GDM1 (cell line): ENCODE results near the gene ANKRD16.
"Not testable (repeated sequence)": the region's sequence is repeated elsewhere in the genome, so short reads cannot be mapped to it uniquely, and the experiment has no call there.

Experiments
- DNase-seq: peaks from one replicate; lab custom pipeline; 2025; lab: John Stamatoyannopoulos, UW

The ANKRD16 gene

GRCh38 chr10:5889624-5890451 lies at the start of gene ANKRD16, which contains the start of gene FBH1:
Gene ANKRD16, minus strand, starts transcription at chr10:5889893. Its CDS starts 539 bp downstream, at chr10:5889354.
Gene FBH1, plus strand, starts transcription at chr10:5890243. Its CDS starts 103 bp downstream, at chr10:5890346.
- DNase-seq, result peak; percentile 98

GRCh38 chr10:5938291-5938690 lies 48.6 kb upstream of the ANKRD16 start:
- DNase-seq, result no peak

GRCh38 chr10:5937016-5937415 lies 47.3 kb upstream of the ANKRD16 start:
- DNase-seq, result no peak

DNA sequence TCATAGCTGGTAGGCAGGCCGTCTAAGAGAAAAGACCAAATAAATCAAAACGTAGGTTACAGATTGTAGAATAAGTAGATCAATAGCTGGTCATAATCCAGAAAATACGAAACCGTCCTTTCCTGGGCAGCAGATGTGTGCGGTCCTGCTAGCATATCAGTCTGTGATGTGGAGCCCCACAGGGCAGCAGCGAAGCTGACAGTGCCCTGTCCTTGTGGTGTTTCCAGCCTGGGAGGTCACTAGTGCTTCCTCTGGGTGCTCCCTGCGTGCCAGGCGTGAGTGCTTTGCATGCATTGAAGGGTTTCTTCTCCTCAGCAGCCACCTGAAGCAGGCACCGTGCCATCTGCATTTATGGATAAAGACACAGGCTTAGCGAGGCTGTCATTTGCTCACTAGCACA lies 45.9 kb upstream of the ANKRD16 start:
- no peak for DNase-seq

GRCh38 chr10:5933909-5934546 lies 44.3 kb upstream of the ANKRD16 start:
- no peak for DNase-seq

GRCh38 chr10:5932345-5932744 lies 42.7 kb upstream of the ANKRD16 start:
- DNase-seq, result no peak

DNA sequence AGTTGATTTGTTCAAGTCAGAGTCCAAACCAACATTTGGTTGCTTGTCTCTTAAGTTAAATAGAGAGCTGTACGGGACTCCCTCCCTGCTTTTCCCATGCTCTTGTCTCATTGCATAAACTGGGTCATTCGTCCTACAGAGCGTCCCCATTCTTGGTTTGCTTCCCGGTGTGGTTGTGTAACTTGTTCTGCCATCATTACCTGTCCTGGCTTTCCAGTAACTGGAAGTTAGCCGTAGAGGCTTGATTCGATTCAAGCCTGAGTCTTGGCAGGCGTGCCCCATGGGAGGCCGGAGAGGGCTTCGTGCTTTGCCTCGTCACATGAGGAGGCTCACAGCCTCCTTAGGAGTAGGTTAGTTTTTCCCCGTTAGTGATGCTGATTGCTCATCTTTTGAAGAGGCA lies 40.6 kb upstream of the ANKRD16 start:
- DNase-seq, result no peak

GRCh38 chr10:5929442-5929841 lies 39.7 kb upstream of the ANKRD16 start:
- no peak for DNase-seq

- DNase-seq, result no peak
Observed at GRCh38 chr10:5927306-5927705, 37.6 kb upstream of the ANKRD16 start.

DNA sequence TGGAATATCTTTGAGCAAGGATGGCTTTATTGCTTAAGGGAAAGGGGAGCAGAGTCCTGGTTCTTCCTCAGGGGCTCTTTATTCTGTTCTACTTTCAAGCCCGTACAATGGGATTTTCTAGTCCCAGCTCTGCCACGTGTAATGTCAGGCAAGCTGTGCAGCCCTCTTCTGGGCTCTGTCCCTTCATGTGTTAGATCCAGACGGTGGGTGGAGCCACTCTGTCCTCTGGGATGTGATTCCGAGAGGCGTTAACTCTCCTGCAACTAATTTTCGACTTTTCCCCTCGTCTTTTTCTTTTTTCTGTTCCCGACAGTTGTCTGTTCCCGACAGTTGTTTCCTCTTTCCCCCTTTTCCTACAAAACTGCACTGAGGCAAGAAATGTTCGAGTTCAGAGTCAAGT lies 35.2 kb upstream of the ANKRD16 start:
- DNase-seq, result no peak

- no peak for DNase-seq
Observed at GRCh38 chr10:5921746-5922145, 32.1 kb upstream of the ANKRD16 start.

- DNase-seq, result no peak
Observed at GRCh38 chr10:5919568-5919967, 29.9 kb upstream of the ANKRD16 start.

DNA sequence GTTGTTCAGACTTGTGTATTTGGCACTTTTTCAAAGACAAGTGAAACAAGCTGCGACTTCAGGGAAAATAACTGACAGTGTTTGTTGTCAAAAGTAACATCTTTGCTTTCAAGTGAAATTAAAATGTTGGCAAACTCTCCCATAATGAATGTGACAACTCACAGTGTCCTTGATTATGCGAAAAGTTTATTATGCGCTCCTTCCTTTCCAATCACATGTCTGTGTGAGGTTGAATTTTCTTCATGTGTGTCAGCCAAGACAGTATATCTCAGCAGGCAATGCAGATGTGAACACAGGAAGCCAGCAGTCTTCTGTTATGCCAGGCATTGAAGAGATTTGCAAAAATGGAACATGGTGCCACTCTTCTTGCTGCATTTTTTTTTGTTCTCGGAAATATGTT lies 29.1 kb upstream of the ANKRD16 start:
- DNase-seq, result no peak

- DNase-seq, result no peak
Observed at GRCh38 chr10:5917305-5917704, 27.6 kb upstream of the ANKRD16 start.

GRCh38 chr10:5915451-5915850 lies 25.8 kb upstream of the ANKRD16 start:
- DNase-seq, result no peak

GRCh38 chr10:5913736-5914135 lies 24.0 kb upstream of the ANKRD16 start:
- DNase-seq, result no peak

DNA sequence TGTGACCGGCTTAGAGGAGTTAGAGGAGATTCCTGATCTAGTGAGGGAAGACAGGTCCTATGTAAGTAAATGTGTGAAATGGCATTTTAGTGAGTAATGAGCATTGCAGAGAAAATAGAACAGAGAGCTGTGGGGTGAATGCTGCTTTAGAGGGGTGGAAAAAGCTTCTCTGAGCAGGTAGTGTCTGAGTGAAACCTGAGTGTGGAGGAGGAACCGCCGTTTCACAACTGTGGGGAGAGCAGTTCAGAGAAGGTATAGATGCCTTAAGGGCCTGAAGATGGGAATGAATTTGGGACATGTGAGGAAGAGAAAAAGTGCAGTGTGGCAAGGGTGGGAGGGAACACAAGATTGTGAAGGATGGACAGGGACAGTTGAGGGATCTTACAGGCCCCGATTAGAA lies 22.0 kb upstream of the ANKRD16 start:
- no peak for DNase-seq

- DNase-seq, result no peak
Observed at GRCh38 chr10:5910323-5911100, 20.8 kb upstream of the ANKRD16 start.

- not testable (repeated sequence) for DNase-seq
Observed at GRCh38 chr10:5908676-5909075, 19.0 kb upstream of the ANKRD16 start.

DNA sequence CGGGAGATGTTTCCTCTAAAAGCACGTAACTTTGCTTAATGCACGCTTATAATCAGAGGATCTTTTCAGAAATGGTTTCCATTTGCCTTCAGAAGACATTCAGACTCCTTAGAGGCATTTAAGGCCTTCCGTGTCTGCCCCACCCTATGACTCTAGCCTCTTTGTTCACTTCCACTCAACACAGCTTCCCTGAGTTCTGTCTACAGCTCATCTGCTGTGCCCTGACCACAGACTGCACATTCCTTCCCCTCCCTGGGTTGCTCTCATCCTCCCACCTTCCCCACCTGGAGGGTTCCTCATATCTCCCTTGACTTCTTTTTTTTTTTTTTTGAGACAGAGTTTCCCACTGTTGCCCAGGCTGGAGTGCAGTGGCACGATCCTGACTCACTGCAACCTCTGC lies 17.0 kb upstream of the ANKRD16 start:
- DNase-seq, result no peak

DNA sequence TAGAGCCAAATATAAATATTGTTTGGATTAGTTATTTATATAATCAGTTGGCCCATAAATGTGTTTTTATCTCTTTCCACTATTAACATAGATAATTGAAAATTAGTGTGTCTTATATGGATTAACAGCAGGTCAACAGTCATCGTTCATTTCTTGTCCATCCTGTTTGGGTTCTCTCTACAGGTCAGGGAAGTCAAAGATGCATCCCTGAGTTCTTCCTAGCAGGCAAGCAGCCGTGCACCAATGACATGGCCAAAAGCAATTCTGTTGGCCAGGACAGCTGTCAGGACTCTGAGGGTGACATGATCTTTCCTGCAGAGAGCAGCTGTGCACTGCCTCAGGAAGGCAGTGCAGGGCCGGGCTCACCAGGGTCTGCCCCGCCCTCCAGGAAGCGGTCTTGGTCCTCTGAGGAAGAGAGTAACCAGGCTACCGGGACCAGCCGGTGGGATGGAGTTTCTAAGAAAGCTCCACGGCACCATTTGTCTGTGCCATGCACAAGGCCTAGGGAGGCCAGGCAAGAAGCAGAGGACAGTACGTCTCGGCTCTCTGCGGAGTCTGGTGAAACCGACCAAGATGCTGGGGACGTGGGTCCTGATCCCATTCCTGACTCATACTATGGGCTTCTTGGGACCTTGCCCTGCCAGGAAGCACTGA lies 16.3 kb upstream of the ANKRD16 start:
- DNase-seq, result no peak

DNA sequence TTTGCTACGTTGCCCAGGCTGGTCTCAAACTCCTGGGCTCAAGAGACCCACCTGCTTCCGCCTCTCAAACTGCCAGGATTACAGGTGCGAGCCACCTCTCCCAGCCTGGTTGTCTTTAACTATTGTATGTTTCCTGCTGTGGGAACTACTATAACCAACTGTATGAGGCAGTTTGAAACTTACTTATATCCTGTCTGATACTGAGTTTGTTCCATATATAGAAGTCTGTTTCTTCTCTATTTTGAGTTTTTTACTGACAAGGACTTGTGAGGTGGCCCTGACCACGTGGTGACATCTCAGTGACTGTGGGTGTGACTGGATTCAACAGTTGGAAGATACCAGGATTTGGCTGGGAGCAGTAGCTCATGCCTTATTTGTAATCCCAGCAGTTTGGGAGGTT lies 14.5 kb upstream of the ANKRD16 start:
- no peak for DNase-seq
